ENCODE measurements around the gene HSPH1. TPM values are rescaled to one million over a fixed set of nuclear protein-coding genes. Genes with fewer than 3 reads are reported as not detected.

The HSPH1 gene
- total and polyA plus RNA-seq, 10 donors, result 22.1 to 118 (median 33.9) TPM

- Histone ChIP-seq H3K9me3 (no peaks in the 10 kb centered on the region), H3K4me1 (no peaks in the 10 kb centered on the region), H3K4me3 (no peak overlapping the region), H3K27ac (no peak overlapping the region), H3K27me3 (replicated peaks in 1 of 7) (peaks cover 0 to 63% (median 0%) of the 10 kb centered on the region in 7 donors), H3K36me3 (no peaks in the 10 kb centered on the region)
- 79 to 94% (median 87%) methylated on average over 11 to 12 of the region's 12 CpGs for WGBS, 5 donors
- intact Hi-C loops (cut with DNase I; ENCODE audit: low total_unique reads), result no loop called here
- no peak for DNase-seq
- TF ChIP-seq POLR2A (IDR thresholded peaks at IDR 0.05), result no peak
- TF ChIP-seq CTCF (IDR thresholded peaks at IDR 0.05 in 8 of 11, conservative IDR thresholded peaks at IDR 0.05 in 3 of 11), result no peak
- TF ChIP-seq POLR2AphosphoS5 (IDR thresholded peaks at IDR 0.05), result no peak
These were observed 39.0 kb downstream of the HSPH1 start for GRCh38 chr13:31122544-31123260.

- TF ChIP-seq POLR2A (IDR thresholded peaks at IDR 0.05) (no peak), POLR2AphosphoS5 (IDR thresholded peaks at IDR 0.05) (no peak), CTCF (IDR thresholded peaks at IDR 0.05 in 8 of 11, conservative IDR thresholded peaks at IDR 0.05 in 3 of 11) (no peak)
- intact Hi-C loops (cut with DNase I; ENCODE audit: low total_unique reads), result no loop called here
- no peak for DNase-seq
- no peaks in the 10 kb centered on the region for H3K9me3 ChIP-seq
- H3K4me1 ChIP-seq, result no peaks in the 10 kb centered on the region
- H3K4me3 ChIP-seq, result no peak overlapping the region
- H3K36me3 ChIP-seq, result no peaks in the 10 kb centered on the region
- no peak overlapping the region for H3K27ac ChIP-seq
- H3K27me3 ChIP-seq (replicated peaks in 1 of 7), result peaks cover 0 to 65% (median 0%) of the 10 kb centered on the region in 7 donors
- WGBS, 5 donors, result 92 to 99% (median 94%) methylated on average over 4 of the region's 4 CpGs
These were observed 39.6 kb downstream of the HSPH1 start for GRCh38 chr13:31122143-31122542.

- no peaks in the 10 kb centered on the region for H3K36me3 ChIP-seq
- H3K27me3 ChIP-seq (replicated peaks in 1 of 7), result peaks cover 0 to 64% (median 0%) of the 10 kb centered on the region in 7 donors
- H3K9me3 ChIP-seq, result no peaks in the 10 kb centered on the region
- WGBS, 5 donors, result 46 to 62% (median 55%) methylated on average over 7 of the region's 7 CpGs
- no peak overlapping the region for H3K27ac ChIP-seq
- TF ChIP-seq POLR2A (IDR thresholded peaks at IDR 0.05) (no peak), CTCF (IDR thresholded peaks at IDR 0.05 in 8 of 11, conservative IDR thresholded peaks at IDR 0.05 in 3 of 11) (no peak), POLR2AphosphoS5 (IDR thresholded peaks at IDR 0.05) (no peak)
- no peak for DNase-seq
- no peak overlapping the region for H3K4me3 ChIP-seq
- H3K4me1 ChIP-seq, result no peaks in the 10 kb centered on the region
- intact Hi-C loops (cut with DNase I; ENCODE audit: low total_unique reads), result no loop called here
These were observed 40.1 kb downstream of the HSPH1 start for GRCh38 chr13:31121379-31122140.
